ENCODE results near the gene IRAK1. TPM values are rescaled to one million over a fixed set of nuclear protein-coding genes. Genes with fewer than 3 reads are reported as not detected.

The IRAK1 gene
- total and polyA plus RNA-seq, 9 donors: 20.7 to 62.8 (median 53.9) TPM

- Histone ChIP-seq H3K9me3 (replicated peaks; ENCODE audit: control insufficient read depth, low read depth, low read length) (no peaks in the 10 kb centered on the region), H3K36me3 (ENCODE audit: control insufficient read depth, insufficient read depth, low read length) (peaks cover 42% of the 10 kb centered on the region), H3K27ac (ENCODE audit: low read length) (no peak overlapping the region), H3K4me3 (ENCODE audit: low read length) (no peak overlapping the region), H3K4me1 (ENCODE audit: control insufficient read depth, insufficient read depth, low read length) (peaks cover 8% of the 10 kb centered on the region), H3K27me3 (ENCODE audit: control insufficient read depth, insufficient read depth, low read length) (peaks cover 66% of the 10 kb centered on the region)
- DNase-seq: no peak
- 84% methylated on average over 20 of the region's 29 CpGs for WGBS (ENCODE audit: insufficient coverage)
Measured at GRCh38 chrX:154030715-154031305, 11.1 kb upstream of the IRAK1 start.

- H3K9me3 ChIP-seq (replicated peaks; ENCODE audit: control insufficient read depth, low read depth, low read length): no peaks in the 10 kb centered on the region
- no peak for DNase-seq
- peaks cover 42% of the 10 kb centered on the region for H3K36me3 ChIP-seq (ENCODE audit: control insufficient read depth, insufficient read depth, low read length)
- 81% methylated on average over 11 of the region's 20 CpGs for WGBS (ENCODE audit: insufficient coverage)
- H3K27me3 ChIP-seq (ENCODE audit: control insufficient read depth, insufficient read depth, low read length): peaks cover 67% of the 10 kb centered on the region
- no peak overlapping the region for H3K27ac ChIP-seq (ENCODE audit: low read length)
- peaks cover 8% of the 10 kb centered on the region for H3K4me1 ChIP-seq (ENCODE audit: control insufficient read depth, insufficient read depth, low read length)
- no peak overlapping the region for H3K4me3 ChIP-seq (ENCODE audit: low read length)
Measured at GRCh38 chrX:154030266-154030665, 10.6 kb upstream of the IRAK1 start.

GRCh38 chrX:154029439-154029838 lies 9.7 kb upstream of the IRAK1 start:
- DNase-seq: no peak
- Histone ChIP-seq H3K4me3 (ENCODE audit: low read length) (no peak overlapping the region), H3K36me3 (ENCODE audit: control insufficient read depth, insufficient read depth, low read length) (peaks cover 42% of the 10 kb centered on the region), H3K4me1 (ENCODE audit: control insufficient read depth, insufficient read depth, low read length) (peaks cover 10% of the 10 kb centered on the region), H3K27me3 (ENCODE audit: control insufficient read depth, insufficient read depth, low read length) (peaks cover 71% of the 10 kb centered on the region), H3K27ac (ENCODE audit: low read length) (no peak overlapping the region), H3K9me3 (replicated peaks; ENCODE audit: control insufficient read depth, low read depth, low read length) (no peaks in the 10 kb centered on the region)
- WGBS (ENCODE audit: insufficient coverage): 64% methylated on average over 5 of the region's 8 CpGs

GRCh38 chrX:154028502-154029184 lies 8.9 kb upstream of the IRAK1 start:
- peaks cover 42% of the 10 kb centered on the region for H3K36me3 ChIP-seq (ENCODE audit: control insufficient read depth, insufficient read depth, low read length)
- peaks cover 10% of the 10 kb centered on the region for H3K4me1 ChIP-seq (ENCODE audit: control insufficient read depth, insufficient read depth, low read length)
- 76% methylated on average over 11 of the region's 13 CpGs for WGBS (ENCODE audit: insufficient coverage)
- no peaks in the 10 kb centered on the region for H3K9me3 ChIP-seq (replicated peaks; ENCODE audit: control insufficient read depth, low read depth, low read length)
- H3K4me3 ChIP-seq (ENCODE audit: low read length): no peak overlapping the region
- no peak overlapping the region for H3K27ac ChIP-seq (ENCODE audit: low read length)
- peaks cover 71% of the 10 kb centered on the region for H3K27me3 ChIP-seq (ENCODE audit: control insufficient read depth, insufficient read depth, low read length)
- DNase-seq: no peak

GRCh38 chrX:154027986-154028385 lies 8.3 kb upstream of the IRAK1 start:
- H3K27me3 ChIP-seq (ENCODE audit: control insufficient read depth, insufficient read depth, low read length): peaks cover 69% of the 10 kb centered on the region
- whole genome bisulfite sequencing (ENCODE audit: insufficient coverage): no CpG with 5 or more reads among the region's 1 CpG

GRCh38 chrX:154027022-154027402 lies 7.3 kb upstream of the IRAK1 start:
- Histone ChIP-seq H3K27me3 (ENCODE audit: control insufficient read depth, insufficient read depth, low read length) (peaks cover 71% of the 10 kb centered on the region), H3K4me3 (ENCODE audit: low read length) (no peak overlapping the region), H3K36me3 (ENCODE audit: control insufficient read depth, insufficient read depth, low read length) (peaks cover 28% of the 10 kb centered on the region), H3K4me1 (ENCODE audit: control insufficient read depth, insufficient read depth, low read length) (peaks cover 10% of the 10 kb centered on the region), H3K27ac (ENCODE audit: low read length) (no peak overlapping the region), H3K9me3 (replicated peaks; ENCODE audit: control insufficient read depth, low read depth, low read length) (no peaks in the 10 kb centered on the region)
- no peak for DNase-seq
- 70% methylated on average over 6 of the region's 6 CpGs for WGBS (ENCODE audit: insufficient coverage)

More at GRCh38 chrX:154027986-154028385, 8.3 kb upstream of the IRAK1 start:
- H3K36me3 ChIP-seq (ENCODE audit: control insufficient read depth, insufficient read depth, low read length): peaks cover 36% of the 10 kb centered on the region
- no peak for DNase-seq
- no peaks in the 10 kb centered on the region for H3K9me3 ChIP-seq (replicated peaks; ENCODE audit: control insufficient read depth, low read depth, low read length)
- H3K4me3 ChIP-seq (ENCODE audit: low read length): no peak overlapping the region
- no peak overlapping the region for H3K27ac ChIP-seq (ENCODE audit: low read length)
- H3K4me1 ChIP-seq (ENCODE audit: control insufficient read depth, insufficient read depth, low read length): peaks cover 10% of the 10 kb centered on the region

- H3K4me1 ChIP-seq (ENCODE audit: control insufficient read depth, insufficient read depth, low read length): peaks cover 10% of the 10 kb centered on the region
- peaks cover 67% of the 10 kb centered on the region for H3K27me3 ChIP-seq (ENCODE audit: control insufficient read depth, insufficient read depth, low read length)
- no peak overlapping the region for H3K27ac ChIP-seq (ENCODE audit: low read length)
- H3K36me3 ChIP-seq (ENCODE audit: control insufficient read depth, insufficient read depth, low read length): peaks cover 23% of the 10 kb centered on the region
- DNase-seq: no peak
- H3K9me3 ChIP-seq (replicated peaks; ENCODE audit: control insufficient read depth, low read depth, low read length): no peaks in the 10 kb centered on the region
- no peak overlapping the region for H3K4me3 ChIP-seq (ENCODE audit: low read length)
- WGBS (ENCODE audit: insufficient coverage): 54% methylated on average over 12 of the region's 21 CpGs
Measured at GRCh38 chrX:154026136-154027021, 6.7 kb upstream of the IRAK1 start.

- Histone ChIP-seq H3K4me1 (ENCODE audit: control insufficient read depth, insufficient read depth, low read length) (peaks cover 21% of the 10 kb centered on the region), H3K9me3 (replicated peaks; ENCODE audit: control insufficient read depth, low read depth, low read length) (no peaks in the 10 kb centered on the region), H3K27ac (ENCODE audit: low read length) (no peak overlapping the region), H3K4me3 (ENCODE audit: low read length) (no peak overlapping the region), H3K36me3 (ENCODE audit: control insufficient read depth, insufficient read depth, low read length) (peaks cover 15% of the 10 kb centered on the region), H3K27me3 (ENCODE audit: control insufficient read depth, insufficient read depth, low read length) (peaks cover 70% of the 10 kb centered on the region)
- no peak for DNase-seq
- 78% methylated on average over 3 of the region's 8 CpGs for WGBS (ENCODE audit: insufficient coverage)
Measured at GRCh38 chrX:154025230-154025629, 5.5 kb upstream of the IRAK1 start.

GRCh38 chrX:154024271-154024670 lies 4.6 kb upstream of the IRAK1 start:
- WGBS (ENCODE audit: insufficient coverage): 83% methylated on average over 15 of the region's 15 CpGs
- H3K36me3 ChIP-seq (ENCODE audit: control insufficient read depth, insufficient read depth, low read length): peaks cover 11% of the 10 kb centered on the region
- DNase-seq: no peak
- H3K27ac ChIP-seq (ENCODE audit: low read length): no peak overlapping the region
- H3K9me3 ChIP-seq (replicated peaks; ENCODE audit: control insufficient read depth, low read depth, low read length): no peaks in the 10 kb centered on the region
- peaks cover 66% of the 10 kb centered on the region for H3K27me3 ChIP-seq (ENCODE audit: control insufficient read depth, insufficient read depth, low read length)
- H3K4me1 ChIP-seq (ENCODE audit: control insufficient read depth, insufficient read depth, low read length): peaks cover 21% of the 10 kb centered on the region
- no peak overlapping the region for H3K4me3 ChIP-seq (ENCODE audit: low read length)

Measured in muscle of leg (tissue), 11 donors.